IPS DF 4.7 (cell line): ENCODE data around the gene EMC10.
"Not testable (repeated sequence)": the region's sequence is repeated elsewhere in the genome, so short reads cannot be mapped to it uniquely, and the experiment has no call there.

Experiments
- DNase-seq: peaks from one replicate; pipeline ENCODE4 v3.0.0-alpha.2; 2013; ENCODE audit warnings: low spot score; ENCODE audit errors: extremely low read depth

EMC10 gene

GRCh38 chr19:50512999-50513745 is 36.9 kb downstream of the EMC10 start:
- no peak for DNase-seq

- DNase-seq = no peak
Measured at GRCh38 chr19:50513746-50514345, 37.5 kb downstream of the EMC10 start, which contains the start of gene ASPDH. ASPDH (minus strand) TSS chr19:50513913; CDS start chr19:50513823, 90 bp downstream.

GRCh38 chr19:50514346-50515167 is 38.2 kb downstream of the EMC10 start:
- DNase-seq = no peak

GRCh38 chr19:50515168-50515561 is 38.9 kb downstream of the EMC10 start:
- no peak for DNase-seq

GRCh38 chr19:50516456-50516855 is 40.1 kb downstream of the EMC10 start:
- DNase-seq = no peak

- no peak for DNase-seq
Measured at GRCh38 chr19:50516964-50517703, 40.8 kb downstream of the EMC10 start.

GRCh38 chr19:50517704-50518075 is 41.4 kb downstream of the EMC10 start:
- DNase-seq = no peak

- DNase-seq = no peak
Measured at GRCh38 chr19:50518091-50519005, 42.0 kb downstream of the EMC10 start.

GRCh38 chr19:50519006-50519575 is 42.8 kb downstream of the EMC10 start:
- DNase-seq = no peak

- no peak for DNase-seq
Measured at GRCh38 chr19:50520822-50521465, 44.6 kb downstream of the EMC10 start.

- DNase-seq = no peak
Measured at GRCh38 chr19:50522881-50523280, 46.6 kb downstream of the EMC10 start.

GRCh38 chr19:50528052-50528451 is 51.7 kb downstream of the EMC10 start:
- not testable (repeated sequence) for DNase-seq

- no peak for DNase-seq
Measured at GRCh38 chr19:50531171-50531612, 54.9 kb downstream of the EMC10 start.

- DNase-seq = no peak
Measured at GRCh38 chr19:50532952-50533351, 56.6 kb downstream of the EMC10 start.

GRCh38 chr19:50534478-50534877 is 58.2 kb downstream of the EMC10 start:
- DNase-seq = no peak

GRCh38 chr19:50535672-50536187 is 59.4 kb downstream of the EMC10 start:
- no peak for DNase-seq

GRCh38 chr19:50536662-50537305 is 60.5 kb downstream of the EMC10 start:
- no peak for DNase-seq

GRCh38 chr19:50537306-50537685 is 61.0 kb downstream of the EMC10 start:
- no peak for DNase-seq

GRCh38 chr19:50537769-50538230 is 61.5 kb downstream of the EMC10 start:
- peak; percentile 95 for DNase-seq
